ENCODE data around the gene PDGFD.

Gene PDGFD

DNA sequence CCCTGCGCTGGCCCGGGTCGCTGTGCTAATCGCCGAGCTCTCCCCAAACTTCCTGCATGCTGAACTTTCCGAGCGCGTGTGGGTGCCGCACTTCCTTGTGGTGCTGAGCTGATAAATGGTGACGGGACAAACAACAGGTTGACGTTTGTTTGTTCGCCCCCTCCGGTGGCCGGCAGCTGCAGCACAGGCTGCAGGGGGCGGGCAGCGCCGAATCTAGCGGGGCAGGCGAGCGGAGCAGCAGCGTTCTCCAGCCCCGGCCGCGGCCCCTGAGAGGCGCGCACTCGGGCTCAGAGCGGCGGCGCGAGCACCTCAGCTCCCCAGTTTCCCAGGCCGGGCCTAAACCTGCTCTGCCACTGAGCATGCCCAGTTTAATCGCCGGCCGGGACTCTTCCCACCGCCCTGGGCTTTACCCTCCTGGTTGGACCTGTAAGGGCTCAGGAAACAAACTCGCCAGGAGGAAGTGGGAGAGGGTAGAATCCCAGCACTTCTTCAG is at the start of gene PDGFD:
Gene PDGFD (minus strand): TSS at position 120 of the 493 bp plus-strand sequence.
- peak; percentile 47 to 85 for DNase-seq

DNA sequence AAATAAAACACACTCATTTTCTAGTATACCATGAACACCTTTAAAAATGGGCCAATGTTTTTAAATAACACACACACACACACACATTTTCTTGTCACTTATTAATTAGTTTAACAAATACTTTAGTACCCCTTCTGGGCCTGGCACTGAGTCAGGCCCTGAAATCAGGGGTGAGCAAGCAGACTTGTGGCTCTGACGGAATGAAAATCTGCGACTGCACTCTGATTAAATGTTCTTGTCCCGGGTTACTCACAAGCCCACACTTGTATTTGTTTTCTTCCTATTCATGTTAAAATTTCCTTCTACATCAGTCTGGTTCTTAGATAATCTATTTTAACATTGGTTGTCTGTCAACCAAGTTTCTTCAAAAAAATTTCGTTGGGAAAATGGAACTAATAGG is 43.0 kb upstream of the PDGFD start:
- no peak for DNase-seq

DNA sequence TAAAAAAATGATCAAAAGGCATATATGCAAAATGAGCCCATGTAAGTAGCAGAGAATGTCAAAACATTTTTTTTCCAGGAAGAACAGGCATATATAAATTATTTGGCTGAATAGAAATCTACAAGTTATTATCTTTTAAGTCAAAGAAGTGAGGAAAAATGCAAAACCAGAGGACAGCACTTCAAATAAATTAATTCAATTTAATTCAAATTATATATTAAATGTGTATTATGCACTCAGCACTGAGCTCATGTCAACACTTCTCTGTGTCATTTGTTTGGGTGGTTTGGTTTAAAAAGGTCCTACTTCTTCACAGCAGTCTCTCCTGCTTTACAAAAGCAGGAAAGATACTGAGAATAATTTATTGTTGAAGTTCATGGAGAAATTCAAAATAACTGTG is 41.9 kb upstream of the PDGFD start:
- no peak for DNase-seq

DNA sequence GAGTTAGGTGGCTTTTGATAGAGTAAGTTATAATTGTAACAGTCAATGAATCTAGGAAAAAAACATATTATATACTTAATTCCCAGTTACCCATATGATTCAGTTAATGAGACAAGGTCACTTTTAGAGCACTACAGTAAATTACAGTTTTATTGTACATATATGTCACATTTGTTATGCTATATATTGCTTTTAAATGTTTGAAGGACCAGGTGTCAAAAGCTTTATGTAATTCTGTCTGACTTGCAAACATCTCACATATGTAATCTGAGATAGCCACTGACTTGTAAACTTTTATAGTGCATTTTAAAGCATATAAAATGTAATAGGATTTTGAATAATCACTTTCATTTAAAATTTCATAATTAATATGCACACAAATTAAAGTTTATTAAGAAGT is 36.7 kb upstream of the PDGFD start:
- DNase-seq, result no peak

DNA sequence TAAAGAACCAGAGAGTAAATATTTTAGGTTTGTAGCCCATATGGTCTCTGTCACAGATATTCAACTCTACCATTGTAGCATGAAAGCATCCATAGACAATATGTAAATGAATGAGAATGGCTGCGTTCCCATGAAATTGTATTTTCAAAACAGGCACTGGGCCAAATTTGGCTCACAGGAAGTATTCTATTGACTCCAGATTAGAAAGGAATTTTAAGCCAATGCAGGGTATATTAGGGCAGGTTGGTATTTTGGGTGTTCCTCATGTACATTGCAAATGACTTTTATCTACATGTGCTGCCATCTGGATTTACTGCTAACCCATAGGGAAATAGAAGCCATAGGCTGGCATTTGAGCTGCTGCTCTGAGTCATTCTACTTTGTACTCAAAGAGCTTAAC is 35.1 kb upstream of the PDGFD start:
- no peak for DNase-seq

DNA sequence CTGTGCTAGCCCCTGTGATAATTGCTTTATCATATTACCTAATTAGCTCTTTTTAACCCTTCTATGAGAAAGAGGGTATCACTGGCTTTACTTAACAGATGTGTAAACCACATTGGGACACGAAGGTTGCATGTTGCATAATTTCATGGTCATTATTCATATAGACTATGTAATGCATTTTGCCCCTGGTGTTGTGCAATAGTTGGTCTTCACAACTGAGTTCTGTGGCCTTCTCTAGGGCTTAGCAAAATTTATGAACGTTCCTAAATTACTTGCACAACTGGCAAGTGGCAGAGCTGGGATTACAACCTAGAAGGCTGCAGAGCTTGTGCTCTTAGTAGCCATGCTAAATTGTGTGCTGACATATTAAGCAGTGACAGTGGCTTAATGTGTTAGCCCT is 34.6 kb upstream of the PDGFD start:
- no peak for DNase-seq

DNA sequence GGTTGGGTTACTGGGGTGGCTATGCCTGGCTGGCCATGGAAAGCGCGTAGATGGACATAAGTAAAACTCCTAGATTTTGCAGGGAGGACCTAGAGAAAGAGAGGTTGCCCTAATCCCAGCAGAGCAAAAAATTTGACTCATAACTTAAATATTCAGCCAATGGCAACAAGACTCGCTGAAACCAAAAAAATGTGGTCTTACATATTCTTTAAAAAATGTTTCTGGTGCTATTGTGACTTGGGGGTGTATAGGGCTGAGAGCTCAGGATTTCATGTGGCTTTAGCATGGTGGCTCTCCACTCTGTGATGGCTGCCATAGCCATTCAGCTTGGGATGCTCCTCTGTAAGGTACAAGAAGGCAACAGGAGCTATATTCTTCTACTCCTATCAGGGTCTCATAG is 27.2 kb upstream of the PDGFD start:
- no peak for DNase-seq

DNA sequence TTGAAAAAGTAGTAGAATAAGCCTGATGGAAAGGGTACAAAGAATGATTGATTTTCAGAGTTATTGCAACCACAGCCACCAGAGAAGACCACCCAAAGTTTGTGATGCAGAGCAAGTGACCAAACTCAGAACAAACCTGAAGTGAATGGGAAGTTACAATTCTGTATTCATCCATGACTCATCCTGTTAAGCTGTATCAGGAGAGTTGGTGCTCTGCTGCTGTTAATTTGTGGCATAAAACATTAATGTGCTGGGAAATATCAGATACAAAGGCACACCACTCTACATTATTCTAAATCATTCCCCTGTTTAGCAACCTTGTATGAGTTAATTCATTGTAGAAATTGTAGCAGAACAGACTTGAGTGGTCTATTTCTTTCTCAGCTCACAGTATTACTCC is 19.6 kb upstream of the PDGFD start:
- DNase-seq, result no peak

DNA sequence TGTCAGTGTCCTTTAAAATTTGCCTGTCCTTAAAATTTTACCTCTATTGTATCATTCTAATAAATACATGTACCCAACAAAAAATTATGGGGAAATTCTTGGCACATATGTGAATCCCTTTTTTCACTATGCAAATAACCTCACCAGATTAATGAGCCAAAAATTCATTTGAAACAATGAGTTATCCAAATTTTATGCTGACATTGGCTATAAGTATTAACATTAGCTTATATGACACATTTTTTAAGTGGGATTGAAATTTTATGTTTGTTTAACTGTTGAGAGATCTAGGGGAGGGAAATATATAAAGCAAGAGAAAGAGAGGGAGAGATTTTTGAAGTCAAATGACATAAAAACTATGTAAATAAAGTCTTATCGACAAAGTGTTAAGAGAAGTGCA is 11.8 kb upstream of the PDGFD start:
- no peak for DNase-seq

DNA sequence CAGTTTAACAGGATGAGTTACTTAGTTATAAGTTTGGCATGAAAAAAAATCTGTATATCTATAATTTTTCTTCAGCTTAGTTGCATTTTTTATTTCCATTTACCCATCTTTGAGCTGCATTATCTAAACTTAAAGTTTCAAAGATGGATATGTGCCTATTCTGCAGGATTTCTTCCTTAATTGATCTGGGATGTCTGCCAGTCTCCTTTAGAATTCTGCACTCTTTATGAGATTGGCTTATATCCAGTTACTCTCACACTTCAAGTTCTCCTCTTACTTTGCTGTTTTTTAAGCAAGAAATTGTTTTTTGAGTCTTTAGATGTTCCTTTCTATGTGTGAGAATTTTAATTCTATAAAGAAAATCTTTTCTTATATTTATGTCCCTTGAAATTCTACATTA is 5.1 kb upstream of the PDGFD start:
- no peak for DNase-seq

DNA sequence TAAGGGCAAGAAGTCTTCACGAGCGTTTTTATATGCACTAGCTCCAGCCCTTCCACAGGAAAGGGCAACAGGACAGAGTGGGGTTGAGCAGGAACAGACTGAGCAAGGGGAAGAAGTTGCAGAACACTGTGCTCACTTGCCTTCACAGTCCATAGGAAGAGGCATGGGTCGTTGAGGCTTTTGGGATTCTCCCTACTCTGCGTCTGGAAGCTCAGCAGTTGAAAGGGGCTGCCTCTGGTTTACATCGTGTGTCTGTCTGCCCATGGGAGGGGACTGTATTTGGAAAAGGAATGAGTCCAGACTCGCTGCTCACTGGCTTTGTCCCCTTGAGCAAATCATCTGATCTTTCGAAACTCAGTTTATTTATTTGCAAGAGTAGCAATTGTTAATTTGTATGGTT is 1.1 kb upstream of the PDGFD start:
- no peak for DNase-seq

DNA sequence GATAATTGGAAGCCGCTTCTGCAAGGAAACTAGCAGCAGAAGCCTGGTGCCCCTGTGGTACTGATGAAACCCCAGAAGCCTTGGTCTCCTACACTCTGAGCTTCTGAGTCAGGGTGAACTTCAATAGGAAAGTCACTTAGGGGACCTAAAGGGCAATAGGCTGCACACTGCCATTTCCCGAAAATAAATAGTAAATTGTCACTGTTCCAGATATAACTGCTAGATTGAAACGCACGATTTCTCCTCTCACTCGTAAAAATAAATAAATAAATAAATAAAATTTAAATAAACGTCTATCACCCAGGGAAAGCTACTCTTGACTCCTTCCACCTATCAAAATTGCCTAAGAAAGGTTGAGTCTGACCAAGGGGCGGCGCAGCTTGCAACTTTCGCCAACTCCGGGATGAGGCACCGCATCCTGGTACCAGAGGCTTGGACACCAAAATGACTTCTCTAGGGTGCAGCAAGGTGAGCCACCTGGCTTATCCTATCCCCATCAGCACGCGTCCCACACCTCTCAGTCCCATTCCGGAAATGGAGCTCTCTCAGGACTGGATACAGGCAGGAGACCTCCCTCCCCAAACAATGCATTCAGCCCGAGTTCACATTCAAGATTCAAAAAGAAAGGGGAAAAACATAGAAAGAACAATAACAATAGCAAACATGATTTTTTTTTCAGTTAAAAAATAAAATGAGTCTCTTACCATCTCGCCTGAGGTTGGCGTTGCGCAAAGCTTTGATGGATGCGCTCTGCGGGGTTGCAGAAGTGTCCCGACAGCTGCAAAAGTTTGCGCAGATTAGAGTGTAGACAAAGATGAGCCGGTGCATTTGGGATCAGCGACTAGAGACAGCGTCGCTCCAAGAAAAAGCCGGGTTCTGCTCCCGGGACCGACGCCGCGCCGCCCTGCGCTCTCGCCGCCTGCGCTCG is 583 bp downstream of the PDGFD start:
- peak in 1 of 2 experiments; percentile 25 for DNase-seq

DNA sequence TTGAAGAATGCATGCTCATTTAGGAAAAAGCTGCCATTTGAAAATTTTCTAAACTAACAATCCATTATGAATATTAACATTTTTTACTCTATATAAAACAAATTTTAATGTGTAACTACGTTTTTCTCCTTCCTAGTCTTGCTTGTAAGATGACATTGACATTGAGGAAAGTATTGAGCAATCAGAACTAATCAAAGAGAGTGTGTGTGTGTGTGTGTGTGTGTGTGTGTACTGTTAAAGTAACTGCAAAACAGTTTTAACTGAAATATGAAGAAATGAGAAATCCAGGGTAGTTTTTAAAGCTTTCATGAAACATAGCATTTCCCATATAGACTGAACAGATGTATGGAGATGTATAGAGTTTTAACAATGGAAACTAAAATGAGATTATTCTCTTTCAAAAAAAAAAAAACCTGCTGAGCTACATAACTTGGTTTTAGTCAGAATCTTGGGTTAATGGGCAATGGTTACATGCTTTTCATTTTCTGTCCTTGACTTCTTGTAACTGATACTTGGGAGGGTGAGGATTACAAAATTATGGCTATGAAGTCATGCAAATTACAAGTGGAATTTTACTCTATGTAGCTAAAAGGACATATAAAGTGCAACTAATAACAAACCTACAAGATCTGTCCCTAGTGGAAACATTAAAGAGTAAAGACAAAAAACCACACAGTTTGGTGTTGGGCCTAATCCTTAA is 2.0 kb downstream of the PDGFD start:
- DNase-seq, result no peak

DNA sequence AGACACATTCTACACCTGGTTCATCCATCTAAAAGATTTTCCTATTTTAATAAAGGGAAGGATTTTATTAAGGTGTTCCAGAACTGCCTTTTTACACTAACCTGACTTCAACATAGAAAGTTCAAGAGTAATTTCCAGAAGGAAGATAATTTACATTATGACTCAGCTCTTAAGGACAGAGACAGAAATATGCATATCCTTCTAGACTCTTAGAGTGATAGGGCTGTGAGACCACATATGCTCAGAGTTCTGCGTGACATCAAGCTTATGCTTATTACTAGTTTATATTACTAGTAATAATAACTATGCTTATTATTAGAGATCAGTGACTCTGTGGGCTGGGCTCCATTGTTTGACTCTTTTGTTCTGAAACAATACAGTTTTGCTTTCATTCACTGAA is 4.6 kb downstream of the PDGFD start:
- no peak for DNase-seq

DNA sequence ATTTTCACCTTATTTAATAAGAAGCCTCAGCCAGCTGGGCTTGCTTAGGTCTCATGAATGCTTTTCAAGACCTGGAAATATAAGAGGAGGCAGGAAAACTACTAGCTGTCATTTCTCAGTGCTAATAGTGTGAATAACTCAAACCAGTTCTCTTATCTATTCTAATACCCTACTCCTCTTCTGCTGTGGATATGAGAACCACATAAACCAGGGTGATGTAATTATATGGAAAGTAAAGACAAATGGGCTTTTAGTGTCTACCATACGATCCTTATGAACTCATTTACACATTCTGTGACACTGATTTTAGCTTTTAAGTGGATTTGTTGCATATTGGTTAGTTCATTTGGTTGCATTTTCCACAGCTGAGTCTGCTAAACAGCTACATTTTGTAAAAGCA is 8.6 kb downstream of the PDGFD start:
- no peak for DNase-seq

DNA sequence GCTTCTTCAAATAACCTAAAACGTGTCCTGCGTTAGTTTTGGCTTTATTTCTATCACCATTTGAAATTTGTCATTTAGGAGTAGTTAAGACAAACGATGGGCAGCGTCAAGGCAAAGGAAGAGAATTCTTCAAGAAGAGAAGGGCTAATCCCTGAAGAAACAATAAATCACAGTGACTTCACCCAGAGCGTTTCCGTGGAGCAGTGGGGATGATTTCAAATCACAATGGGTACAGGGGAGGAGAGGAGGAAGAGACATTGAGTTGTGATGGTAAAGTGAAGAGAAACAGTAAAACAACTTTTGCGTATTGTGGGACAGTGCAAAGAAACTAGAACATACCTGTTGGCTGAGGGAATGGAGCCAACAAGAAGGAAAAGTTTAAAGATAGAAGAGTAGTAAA is 9.7 kb downstream of the PDGFD start:
- no peak for DNase-seq

DNA sequence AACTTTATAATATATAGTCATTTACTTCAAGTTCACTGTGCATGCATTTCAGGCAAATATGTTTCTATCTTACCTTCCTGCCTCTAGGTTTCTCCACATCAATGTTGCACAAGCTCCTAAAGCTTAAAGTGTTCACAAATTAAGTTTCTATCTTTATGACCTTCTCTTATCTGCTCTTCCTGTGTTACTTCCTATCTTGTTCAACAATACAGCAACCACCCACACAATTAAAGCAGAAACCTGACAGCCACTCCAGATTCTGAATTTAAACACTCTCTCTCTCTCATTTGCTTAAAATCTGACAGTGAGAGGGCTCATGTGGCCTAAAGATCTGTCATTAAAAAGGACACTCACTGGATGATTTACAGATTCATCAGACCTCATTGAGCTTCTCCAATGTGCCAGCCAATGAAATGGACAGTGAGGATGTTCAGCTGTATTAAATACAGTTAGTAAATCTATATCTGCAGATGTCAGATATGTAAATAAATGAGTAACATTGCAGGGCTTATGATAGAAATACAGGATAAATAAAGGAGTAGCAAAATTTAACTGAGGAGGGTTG is 10.9 kb downstream of the PDGFD start:
- no peak for DNase-seq

DNA sequence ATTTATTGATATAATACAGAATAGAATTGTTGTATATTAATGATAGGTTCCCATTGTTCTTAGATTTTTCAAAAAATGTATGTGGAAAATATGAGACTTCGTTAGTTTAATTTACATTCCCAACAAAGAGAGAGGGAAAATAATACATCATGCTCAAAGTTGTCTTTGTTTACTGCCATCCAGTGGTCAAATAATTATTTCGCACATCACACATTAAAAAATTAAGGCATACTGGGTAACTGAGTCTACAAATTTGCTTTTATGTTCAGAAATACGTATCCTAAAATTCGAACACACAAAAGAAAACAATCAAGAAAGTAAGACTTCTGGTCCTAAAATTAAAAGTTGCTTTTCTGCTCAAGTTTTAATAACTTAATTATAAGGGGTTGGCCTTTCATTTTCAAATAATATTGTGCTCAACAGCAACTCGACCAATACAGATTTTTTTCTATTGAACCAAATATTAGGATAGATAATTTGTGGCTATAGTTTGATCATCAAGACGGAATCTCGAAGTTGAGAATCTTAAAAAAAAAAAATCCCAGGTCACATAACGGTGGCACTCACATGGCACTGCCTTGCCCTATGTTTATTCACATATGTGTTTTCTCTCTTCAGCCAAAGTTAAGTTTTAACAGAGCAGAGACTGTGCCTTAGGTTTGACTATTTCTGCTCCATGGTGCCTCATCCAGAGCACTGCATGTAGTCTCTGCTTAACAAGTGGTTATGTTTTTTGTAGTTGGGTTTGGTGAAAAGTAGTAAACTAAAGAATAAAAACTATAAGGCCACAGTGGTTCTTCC is 12.3 kb downstream of the PDGFD start:
- DNase-seq, result peak in 1 of 2 experiments; percentile 49

DNA sequence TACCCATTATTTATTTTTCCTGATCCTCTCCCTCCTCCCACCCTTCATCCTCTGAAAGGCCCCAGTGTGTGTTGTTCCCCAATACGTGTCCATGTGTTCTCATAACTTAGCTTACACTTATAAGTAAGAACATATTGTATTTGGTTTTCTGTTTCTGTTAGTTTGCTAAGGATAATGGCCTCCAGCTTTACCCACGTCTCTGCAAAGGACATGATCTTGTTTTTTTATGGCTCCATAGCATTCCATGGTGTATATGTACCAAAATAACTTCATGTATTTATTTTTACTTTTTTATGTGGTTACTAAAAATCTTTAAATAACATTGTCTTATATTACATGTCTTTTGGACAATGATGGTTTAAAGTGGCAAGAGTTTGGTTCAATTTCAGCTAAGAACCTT is 15.2 kb downstream of the PDGFD start:
- no peak for DNase-seq

DNA sequence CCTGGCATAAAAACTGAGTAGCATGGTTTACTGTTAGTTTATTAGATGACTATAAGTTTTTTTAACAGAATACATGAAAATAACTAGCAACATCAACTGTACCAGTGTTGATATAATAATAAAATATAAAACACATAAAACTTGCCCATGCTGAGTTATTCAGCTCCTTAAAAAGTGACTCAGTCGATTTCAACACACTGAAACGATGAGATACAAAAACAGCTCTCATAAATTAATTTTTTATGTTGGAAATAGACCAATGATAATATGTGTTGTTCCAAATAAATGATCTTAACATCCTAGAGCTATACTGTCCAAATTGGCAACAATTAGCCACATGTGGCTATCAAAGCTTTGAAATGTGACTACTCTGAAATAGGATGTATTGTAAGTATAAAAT is 15.9 kb downstream of the PDGFD start:
- no peak for DNase-seq

DNA sequence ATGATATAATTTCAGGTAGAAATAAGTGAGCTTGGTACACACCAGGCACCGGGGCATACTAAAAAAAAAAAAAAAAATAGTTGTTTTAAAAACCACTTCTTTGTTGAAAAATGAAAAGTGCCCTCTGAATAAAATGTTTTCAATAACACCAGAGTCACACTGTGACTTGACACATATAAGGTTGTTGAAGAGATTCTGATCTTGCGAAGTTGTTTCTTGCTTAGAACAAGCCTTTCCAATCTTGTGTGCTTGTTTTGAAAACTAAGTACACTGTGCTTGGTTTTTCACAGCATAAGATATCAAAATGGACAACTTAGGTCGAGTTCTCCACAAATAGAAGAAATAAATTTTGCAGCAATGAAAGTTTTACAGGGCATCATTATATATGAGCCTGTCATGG is 17.0 kb downstream of the PDGFD start:
- no peak for DNase-seq

DNA sequence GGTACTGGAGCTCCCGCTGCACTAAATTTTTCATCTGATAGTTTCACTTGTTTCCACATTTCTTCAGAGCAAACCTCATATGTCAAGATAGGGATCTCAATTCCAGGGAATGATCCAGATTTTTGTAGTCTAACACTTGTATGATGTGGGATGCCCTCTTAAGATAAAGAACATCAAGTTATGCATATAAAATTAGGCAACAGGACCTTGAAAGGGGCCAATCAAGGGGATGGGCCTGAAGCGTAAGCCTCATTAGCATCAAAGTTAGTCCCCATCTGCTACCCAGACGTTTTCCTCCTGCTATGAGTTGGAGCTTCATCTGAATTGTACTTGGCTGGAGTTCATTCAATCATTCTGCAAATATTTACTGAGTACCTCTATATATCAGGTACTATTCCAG is 17.5 kb downstream of the PDGFD start:
- no peak for DNase-seq

DNA sequence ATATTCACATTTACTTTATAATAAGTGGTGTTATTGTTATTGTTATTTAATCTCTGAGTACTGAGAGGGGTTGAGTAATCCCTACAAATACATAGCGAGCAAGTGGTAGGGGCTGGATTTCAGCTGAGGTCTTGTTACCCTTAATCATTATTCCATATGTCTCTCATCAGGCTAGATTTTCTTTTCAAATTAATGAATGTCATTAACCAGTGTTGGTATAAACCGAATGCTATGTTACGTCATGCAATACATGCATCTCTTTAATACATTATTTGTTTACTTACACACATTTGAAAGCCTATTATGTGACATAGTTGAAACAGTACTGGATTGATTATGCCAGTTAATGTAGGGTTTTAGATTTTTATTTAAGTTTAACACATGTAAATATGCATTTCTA is 18.9 kb downstream of the PDGFD start:
- DNase-seq, result no peak
